Measurements from ENCODE around the gene HDAC1.

The HDAC1 gene

DNA sequence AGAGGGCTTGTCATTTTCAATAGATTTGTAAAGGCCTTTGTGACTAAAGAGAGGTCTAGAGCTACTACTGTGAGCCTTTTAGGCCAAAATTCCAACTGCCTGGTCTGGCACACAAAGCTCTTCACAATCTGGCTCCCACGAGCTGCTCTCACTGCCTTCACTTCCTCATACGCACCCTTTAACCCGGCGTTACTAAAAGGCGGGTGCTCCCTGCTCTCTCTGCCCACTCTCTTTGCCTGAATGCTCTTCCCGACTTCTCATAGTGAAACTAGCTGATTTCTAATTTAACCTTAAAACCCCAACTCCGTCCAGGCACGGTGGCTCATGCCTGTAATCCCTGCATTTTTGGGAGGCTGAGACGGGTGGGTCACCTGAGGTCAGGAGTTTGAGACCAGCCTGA is 88.2 kb downstream of the HDAC1 start:
- DNase-seq: no peak

Measured in NCI-H2171 treated with DMSO at 0.1 percent for 48 hours (cell line).